ENCODE data around the gene DTNB.
A peak's percentile ranks its signal among the peaks of the same experiment; 100 is the strongest.
"Not testable (repeated sequence)": the region's sequence is repeated elsewhere in the genome, so short reads cannot be mapped to it uniquely, and the experiment has no call there.

DTNB gene

GRCh38 chr2:25608718-25609117 is 64.7 kb downstream of the DTNB start:
- no peak for TF ChIP-seq CTCF (IDR thresholded peaks at IDR 0.05; ENCODE audit: low read depth, low read length)
- DNase-seq (ENCODE audit: low read depth in 2 of 2): no peak
- no peak overlapping the region for H3K4me3 ChIP-seq (replicated peaks in 1 of 2; ENCODE audit: low read depth in 2 of 2, low read length in 2 of 2)

- H3K4me3 ChIP-seq (replicated peaks in 1 of 2; ENCODE audit: low read depth in 2 of 2, low read length in 2 of 2): no peak overlapping the region
- TF ChIP-seq CTCF (IDR thresholded peaks at IDR 0.05; ENCODE audit: low read depth, low read length): peak; percentile 50
- DNase-seq (ENCODE audit: low read depth in 2 of 2): peak; percentile 57 to 68
These were observed 66.5 kb downstream of the DTNB start for GRCh38 chr2:25606892-25607291.

- H3K4me3 ChIP-seq (replicated peaks in 1 of 2; ENCODE audit: low read depth in 2 of 2, low read length in 2 of 2): no peak overlapping the region
- TF ChIP-seq CTCF (IDR thresholded peaks at IDR 0.05; ENCODE audit: low read depth, low read length): no peak
- DNase-seq (ENCODE audit: low read depth in 2 of 2): no peak
These were observed 71.0 kb downstream of the DTNB start for GRCh38 chr2:25602333-25602723.

- not testable (repeated sequence) for DNase-seq (ENCODE audit: low read depth in 2 of 2)
These were observed 71.6 kb downstream of the DTNB start for GRCh38 chr2:25601711-25602332.

GRCh38 chr2:25598911-25599310 is 74.5 kb downstream of the DTNB start:
- H3K4me3 ChIP-seq (replicated peaks in 1 of 2; ENCODE audit: low read depth in 2 of 2, low read length in 2 of 2): no peak overlapping the region
- no peak for DNase-seq (ENCODE audit: low read depth in 2 of 2)
- TF ChIP-seq CTCF (IDR thresholded peaks at IDR 0.05; ENCODE audit: low read depth, low read length): no peak

More at GRCh38 chr2:25601711-25602332, 71.6 kb downstream of the DTNB start:
- H3K4me3 ChIP-seq (replicated peaks in 1 of 2; ENCODE audit: low read depth in 2 of 2, low read length in 2 of 2): not testable (repeated sequence)

- DNase-seq (ENCODE audit: low read depth in 2 of 2): no peak
- no peak for TF ChIP-seq CTCF (IDR thresholded peaks at IDR 0.05; ENCODE audit: low read depth, low read length)
- no peak overlapping the region for H3K4me3 ChIP-seq (replicated peaks in 1 of 2; ENCODE audit: low read depth in 2 of 2, low read length in 2 of 2)
These were observed 75.0 kb downstream of the DTNB start for GRCh38 chr2:25598332-25598731.

GRCh38 chr2:25597881-25598280 is 75.5 kb downstream of the DTNB start:
- no peak for DNase-seq (ENCODE audit: low read depth in 2 of 2)
- H3K4me3 ChIP-seq (replicated peaks in 1 of 2; ENCODE audit: low read depth in 2 of 2, low read length in 2 of 2): no peak overlapping the region
- no peak for TF ChIP-seq CTCF (IDR thresholded peaks at IDR 0.05; ENCODE audit: low read depth, low read length)

All from cardiac fibroblast (primary cell).